Erythroblast (primary cell): Measurements from ENCODE around the gene HIF3A.
"Not testable (repeated sequence)": the region's sequence is repeated elsewhere in the genome, so short reads cannot be mapped to it uniquely, and the experiment has no call there.

Source experiments
- DNase-seq, 2 experiments: peaks; one replicate each; lab custom pipeline; 2025; lab: John Stamatoyannopoulos, UW
- GATA1 ChIP-seq: IDR thresholded peaks from 2 replicates; pipeline ENCODE4 v1.6.1; 2011; ENCODE audit warnings: low read depth, mild to moderate bottlenecking, control low read depth, low read length, moderate library complexity
- POLR2A ChIP-seq: IDR thresholded peaks from 2 replicates; pipeline ENCODE4 v1.6.1; 2011; ENCODE audit warnings: mild to moderate bottlenecking, low read length

Gene HIF3A

GRCh38 chr19:46367426-46367825 is 70.6 kb downstream of the HIF3A start:
- DNase-seq: no peak
- no peak for TF ChIP-seq POLR2A
- TF ChIP-seq GATA1: no peak

- TF ChIP-seq POLR2A (no peak), GATA1 (no peak)
- no peak for DNase-seq
Observed at GRCh38 chr19:46368116-46368515, 71.3 kb downstream of the HIF3A start.

- no peak for DNase-seq
- TF ChIP-seq GATA1 (no peak), POLR2A (no peak)
Observed at GRCh38 chr19:46369817-46370216, 73.0 kb downstream of the HIF3A start.

DNA sequence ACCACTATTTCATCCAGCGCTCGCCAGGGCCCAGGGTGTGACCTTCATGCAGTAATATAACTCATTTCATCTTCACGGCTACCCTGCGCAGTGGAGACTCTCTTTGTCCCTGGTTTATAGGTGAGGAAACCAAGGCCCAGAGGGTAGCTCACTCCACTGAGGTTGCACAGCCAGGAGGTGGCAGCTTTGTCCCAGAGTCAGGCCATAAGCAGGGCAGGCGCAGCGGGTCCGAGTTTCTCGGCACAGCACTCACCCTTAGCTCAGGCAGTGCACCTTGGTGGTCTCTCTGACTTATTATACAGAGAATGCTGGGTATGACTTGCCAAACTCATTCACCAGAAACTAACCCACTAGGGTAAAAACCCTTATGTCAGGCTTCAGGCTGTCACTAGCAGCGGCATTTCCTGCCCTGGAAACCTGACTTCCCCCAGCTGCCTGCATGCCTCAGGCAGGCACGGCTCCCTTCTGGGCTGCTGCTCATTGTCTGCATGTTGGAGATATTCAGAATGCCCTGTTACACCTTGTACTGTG is 74.6 kb downstream of the HIF3A start:
- no peak for TF ChIP-seq POLR2A
- no peak for TF ChIP-seq GATA1
- no peak for DNase-seq

DNA sequence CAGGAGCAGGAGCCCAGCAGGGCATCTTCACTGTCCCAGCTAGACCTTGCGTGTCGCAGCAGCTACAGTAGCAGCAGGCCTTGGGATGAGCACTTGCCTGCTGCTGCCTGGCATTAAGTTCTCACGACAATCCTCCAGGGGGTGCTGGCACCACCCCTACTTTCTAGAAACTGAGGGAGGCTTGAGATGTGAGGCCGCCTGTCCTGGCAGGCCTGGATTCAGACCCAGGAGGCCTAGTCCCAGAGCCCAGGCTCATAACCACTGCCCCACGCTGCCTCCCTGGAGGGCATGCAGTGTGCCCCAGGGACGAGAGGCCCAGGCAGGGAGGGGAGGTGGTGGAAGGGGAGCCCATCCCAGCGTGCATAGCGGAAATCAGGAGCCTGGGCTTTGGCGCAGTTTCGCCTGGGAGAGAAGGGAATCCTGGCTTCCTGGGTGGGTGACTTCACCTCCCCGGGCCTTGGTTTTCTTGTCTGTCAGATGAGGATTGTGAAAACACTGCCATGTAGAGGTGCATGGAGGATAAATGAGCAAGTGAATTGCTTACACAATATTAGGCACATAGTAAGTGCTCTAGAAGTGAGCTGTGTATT is 76.2 kb downstream of the HIF3A start:
- DNase-seq: no peak
- TF ChIP-seq GATA1: no peak
- TF ChIP-seq POLR2A: no peak

GRCh38 chr19:46373491-46374359 is 76.9 kb downstream of the HIF3A start:
- TF ChIP-seq GATA1: no peak
- TF ChIP-seq POLR2A: no peak
- DNase-seq: no peak

DNA sequence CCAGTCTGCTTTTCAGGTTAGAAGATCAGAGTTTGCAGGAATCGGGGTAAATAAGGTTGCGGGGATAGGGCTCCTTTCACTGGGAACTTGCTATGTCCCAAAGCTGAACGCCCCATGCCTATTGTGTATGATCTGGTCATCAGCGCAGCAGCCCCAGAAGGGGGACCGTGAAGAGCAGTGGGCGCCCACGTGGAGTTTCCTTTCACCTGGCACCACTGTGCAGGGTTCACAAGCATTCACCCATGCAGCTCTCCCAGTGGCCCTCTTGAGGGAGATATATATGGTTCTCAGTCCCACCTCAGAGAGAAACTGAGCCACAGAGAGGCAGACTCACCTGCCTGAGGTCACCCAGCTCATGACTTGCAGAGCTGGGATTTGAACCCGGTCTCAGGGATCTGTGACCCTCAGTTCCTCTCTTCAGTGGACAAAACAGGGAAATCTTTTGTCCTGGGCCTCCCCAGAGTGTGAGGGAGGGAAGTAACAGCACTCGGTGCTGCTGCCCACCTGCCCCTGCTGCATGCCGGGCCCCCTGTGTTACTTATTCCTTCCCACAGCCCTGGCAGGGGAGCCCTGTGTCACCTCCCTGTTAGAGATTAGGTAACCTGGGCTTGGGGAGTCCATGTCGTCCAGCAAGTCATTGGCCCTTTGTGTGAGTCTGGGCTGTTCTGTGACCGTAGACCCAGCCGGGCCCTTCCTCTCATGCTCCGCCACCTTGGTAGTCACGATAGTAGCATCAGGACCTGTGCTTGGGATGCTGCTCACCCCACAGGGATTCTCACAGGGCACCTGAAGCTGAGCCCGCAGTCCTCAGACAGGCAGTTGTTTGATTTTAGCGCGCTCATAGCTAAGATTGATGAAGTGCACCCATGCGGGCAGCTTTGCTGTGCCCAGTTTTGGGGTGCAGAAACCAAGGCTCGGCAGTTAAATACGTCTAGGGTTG is 78.0 kb downstream of the HIF3A start:
- TF ChIP-seq POLR2A (no peak), GATA1 (no peak)

GRCh38 chr19:46375476-46376067 is 78.7 kb downstream of the HIF3A start:
- DNase-seq: not testable (repeated sequence)

More for the DNA sequence above, 78.0 kb downstream of the HIF3A start:
- no peak for DNase-seq

DNA sequence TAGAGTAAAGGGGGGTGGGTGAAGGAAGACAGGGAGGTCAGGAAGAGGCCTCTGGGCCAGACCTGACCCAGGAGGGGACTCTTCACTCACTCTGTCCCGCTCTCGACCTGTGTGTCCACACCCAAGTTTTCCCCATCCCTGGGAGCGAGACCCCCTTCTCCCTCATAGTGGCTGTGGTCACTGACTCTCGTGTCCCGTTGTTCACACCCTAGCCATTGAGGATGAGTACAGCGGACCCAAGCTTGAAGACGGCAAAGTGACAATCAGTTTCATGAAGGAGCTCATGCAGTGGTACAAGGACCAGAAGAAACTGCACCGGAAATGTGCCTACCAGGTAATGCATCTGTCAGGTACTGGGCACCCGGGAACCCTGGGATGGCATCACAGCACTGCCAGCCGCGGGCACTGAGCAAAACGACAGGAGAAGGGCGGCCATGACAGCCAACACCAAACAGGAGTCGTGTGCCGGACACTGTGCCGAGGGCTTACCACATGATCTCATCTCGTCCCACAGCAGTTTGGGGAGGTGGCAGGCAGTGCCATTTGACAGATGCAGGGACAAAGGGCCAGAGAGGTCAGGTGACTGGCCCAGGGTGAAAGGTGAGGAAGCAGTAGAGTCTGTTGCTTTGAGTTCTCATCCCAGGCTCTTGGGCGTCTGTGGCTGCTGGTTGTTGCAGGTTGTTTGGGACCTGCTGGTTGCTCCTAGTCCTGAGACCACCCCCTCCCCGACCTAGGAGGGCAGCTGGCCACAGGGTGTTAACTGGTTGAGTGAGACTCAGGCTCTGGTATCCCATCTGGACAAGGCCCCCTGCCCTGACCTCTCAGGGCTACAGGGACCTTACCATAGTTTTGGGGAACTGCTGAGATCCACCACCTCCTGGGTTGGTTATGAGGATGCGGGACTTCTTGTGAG is 79.7 kb downstream of the HIF3A start:
- DNase-seq: no peak
- TF ChIP-seq GATA1 (no peak), POLR2A (no peak)

GRCh38 chr19:46378268-46378667 is 81.4 kb downstream of the HIF3A start:
- DNase-seq: no peak
- TF ChIP-seq POLR2A (no peak), GATA1 (no peak)

- DNase-seq: no peak
- no peak for TF ChIP-seq POLR2A
- TF ChIP-seq GATA1: no peak
Observed at GRCh38 chr19:46380690-46381089, 83.8 kb downstream of the HIF3A start.

DNA sequence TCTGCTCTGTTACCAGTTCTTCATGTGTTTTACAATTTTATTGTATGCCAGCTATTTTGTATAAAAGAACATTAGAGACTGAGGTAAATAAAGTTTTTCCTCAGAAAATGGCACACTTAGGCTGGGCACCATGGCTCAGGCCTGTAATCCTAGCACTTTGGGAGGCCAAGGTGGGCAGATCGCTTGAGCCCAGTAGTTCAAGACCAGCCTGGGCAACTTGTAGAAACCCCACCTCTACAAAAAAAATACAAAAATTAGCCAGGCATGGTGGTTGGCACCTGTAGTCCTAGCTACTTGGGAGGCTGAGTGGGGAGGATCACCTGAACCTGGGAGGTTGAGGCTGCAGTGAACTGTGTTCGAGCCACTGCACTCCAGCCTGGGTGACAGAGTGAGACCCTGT is 84.5 kb downstream of the HIF3A start:
- DNase-seq: no peak
- no peak for TF ChIP-seq GATA1
- no peak for TF ChIP-seq POLR2A

- DNase-seq: no peak
- TF ChIP-seq POLR2A (no peak), GATA1 (no peak)
Observed at GRCh38 chr19:46381756-46382345, 85.0 kb downstream of the HIF3A start.
